HG02623 (cell line): ENCODE results near the gene CDX1.

Experiments used
- ATAC-seq: cut with Tn5 transposase; IDR thresholded peaks from one replicate; pipeline ENCODE4 v1.9.1; 2021; ENCODE audit warnings: moderate library complexity; ENCODE audit not compliant: unreplicated experiment

The CDX1 gene

GRCh38 chr5:150161242-150162141 lies 5.1 kb upstream of the CDX1 start:
- ATAC-seq: peak; percentile 73

GRCh38 chr5:150162142-150162513 lies 4.5 kb upstream of the CDX1 start:
- ATAC-seq: no peak

GRCh38 chr5:150163035-150163434 lies 3.5 kb upstream of the CDX1 start:
- no peak for ATAC-seq

- no peak for ATAC-seq
Observed at GRCh38 chr5:150163547-150164059, 3.0 kb upstream of the CDX1 start.

GRCh38 chr5:150164211-150164980 lies 2.2 kb upstream of the CDX1 start:
- ATAC-seq: no peak

GRCh38 chr5:150166037-150166649 lies 435 bp upstream of the CDX1 start:
- ATAC-seq: no peak

- no peak for ATAC-seq
Observed at GRCh38 chr5:150167512-150167850, 903 bp downstream of the CDX1 start.

GRCh38 chr5:150167908-150168307 lies 1.3 kb downstream of the CDX1 start:
- no peak for ATAC-seq

GRCh38 chr5:150168864-150169263 lies 2.3 kb downstream of the CDX1 start:
- no peak for ATAC-seq

GRCh38 chr5:150172145-150172544 lies 5.6 kb downstream of the CDX1 start:
- no peak for ATAC-seq

- no peak for ATAC-seq
Observed at GRCh38 chr5:150172556-150172955, 6.0 kb downstream of the CDX1 start.

GRCh38 chr5:150173161-150173560 lies 6.6 kb downstream of the CDX1 start:
- ATAC-seq: no peak

- ATAC-seq: no peak
Observed at GRCh38 chr5:150174285-150174684, 7.7 kb downstream of the CDX1 start.

- no peak for ATAC-seq
Observed at GRCh38 chr5:150175076-150175475, 8.5 kb downstream of the CDX1 start.

- ATAC-seq: no peak
Observed at GRCh38 chr5:150175536-150175935, 9.0 kb downstream of the CDX1 start.

GRCh38 chr5:150176745-150177477 lies 10.3 kb downstream of the CDX1 start:
- ATAC-seq: no peak

- ATAC-seq: no peak
Observed at GRCh38 chr5:150177721-150178120, 11.1 kb downstream of the CDX1 start.

GRCh38 chr5:150178262-150178661 lies 11.7 kb downstream of the CDX1 start:
- peak; percentile 50 for ATAC-seq

GRCh38 chr5:150179019-150179620 lies 12.5 kb downstream of the CDX1 start:
- ATAC-seq: no peak

- ATAC-seq: no peak
Observed at GRCh38 chr5:150180241-150181026, 13.9 kb downstream of the CDX1 start.
